Measurements from ENCODE around the gene LRRC34.

GRCh38 chr3:169764882-169765612 is 47.7 kb downstream of the LRRC34 start, which contains the start of gene TERC:
- TF ChIP-seq FOXM1 (IDR thresholded peaks at IDR 0.05; ENCODE audit: borderline replicate concordance) (0 out of 2 replicates have a peak, but pooled peaks have one; percentile 18), SUZ12 (IDR thresholded peaks at IDR 0.05) (no peak), L3MBTL2 (conservative IDR thresholded peaks at IDR 0.05) (peak; percentile 82), ELF4 (IDR thresholded peaks at IDR 0.05) (peak; percentile 80), BHLHE40 (IDR thresholded peaks at IDR 0.05; ENCODE audit: borderline replicate concordance) (no peak)

All from HEK293T (cell line).